Adrenal gland (tissue), 5 donors: ENCODE measurements around the gene CNDP1.

ENCODE experiments used
- POLR2A ChIP-seq, 2 donors: fragments of 450-650 bp; IDR thresholded peaks; one replicate each; pipeline ENCODE4 v1.6.1; 2017; ENCODE audit warnings: antibody characterized with exemption in 2 of 2, mild to moderate bottlenecking in 2 of 2, moderate library complexity in 1 of 2
- TF ChIP-seq, protein P1 (sequence below), 6 experiments: fragments of 450-650 bp in 4 of 6; fragments of 200-600 bp in 2 of 6; sonication (generic) in 1 of 6; IDR thresholded peaks; 1 replicate in 5 of 6; 2 replicates in 1 of 6; pipeline versions ENCODE4 v1.5.1 to v1.8.0; 2016 to 2021; ENCODE audit warnings: antibody characterized with exemption in 6 of 6, mild to moderate bottlenecking in 2 of 6, moderate library complexity in 1 of 6
- donor health status: DM: no; HTN: no; CAD: no.

DNA sequence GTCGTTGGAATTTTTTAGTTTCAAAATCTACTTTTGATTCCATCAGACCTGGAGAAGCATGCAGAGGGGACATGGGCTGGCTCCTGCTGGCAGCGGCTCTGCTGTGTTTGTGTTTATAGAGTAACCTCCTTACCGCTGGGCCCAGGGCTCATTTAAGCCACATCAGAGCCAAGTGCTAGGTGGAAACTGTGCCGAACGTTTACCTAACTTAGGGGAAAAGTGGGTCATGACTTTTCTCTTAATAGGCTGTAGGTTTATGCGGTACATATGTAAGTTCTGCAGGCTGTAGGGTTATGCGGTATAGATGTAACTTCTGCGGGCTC is 20.5 kb upstream of the CNDP1 start:
- TF ChIP-seq, protein P1, sequence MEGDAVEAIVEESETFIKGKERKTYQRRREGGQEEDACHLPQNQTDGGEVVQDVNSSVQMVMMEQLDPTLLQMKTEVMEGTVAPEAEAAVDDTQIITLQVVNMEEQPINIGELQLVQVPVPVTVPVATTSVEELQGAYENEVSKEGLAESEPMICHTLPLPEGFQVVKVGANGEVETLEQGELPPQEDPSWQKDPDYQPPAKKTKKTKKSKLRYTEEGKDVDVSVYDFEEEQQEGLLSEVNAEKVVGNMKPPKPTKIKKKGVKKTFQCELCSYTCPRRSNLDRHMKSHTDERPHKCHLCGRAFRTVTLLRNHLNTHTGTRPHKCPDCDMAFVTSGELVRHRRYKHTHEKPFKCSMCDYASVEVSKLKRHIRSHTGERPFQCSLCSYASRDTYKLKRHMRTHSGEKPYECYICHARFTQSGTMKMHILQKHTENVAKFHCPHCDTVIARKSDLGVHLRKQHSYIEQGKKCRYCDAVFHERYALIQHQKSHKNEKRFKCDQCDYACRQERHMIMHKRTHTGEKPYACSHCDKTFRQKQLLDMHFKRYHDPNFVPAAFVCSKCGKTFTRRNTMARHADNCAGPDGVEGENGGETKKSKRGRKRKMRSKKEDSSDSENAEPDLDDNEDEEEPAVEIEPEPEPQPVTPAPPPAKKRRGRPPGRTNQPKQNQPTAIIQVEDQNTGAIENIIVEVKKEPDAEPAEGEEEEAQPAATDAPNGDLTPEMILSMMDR (IDR thresholded peaks at IDR 0.05) = no peak
- TF ChIP-seq POLR2A (IDR thresholded peaks at IDR 0.05) = no peak
